ENCODE measurements around the gene CREBBP. TPM values are rescaled to one million over a fixed set of nuclear protein-coding genes. Genes with fewer than 3 reads are reported as not detected.

Gene CREBBP
- total and polyA plus RNA-seq, 2 experiments from 2014 or later = 36.9 to 54.8 TPM

DNA sequence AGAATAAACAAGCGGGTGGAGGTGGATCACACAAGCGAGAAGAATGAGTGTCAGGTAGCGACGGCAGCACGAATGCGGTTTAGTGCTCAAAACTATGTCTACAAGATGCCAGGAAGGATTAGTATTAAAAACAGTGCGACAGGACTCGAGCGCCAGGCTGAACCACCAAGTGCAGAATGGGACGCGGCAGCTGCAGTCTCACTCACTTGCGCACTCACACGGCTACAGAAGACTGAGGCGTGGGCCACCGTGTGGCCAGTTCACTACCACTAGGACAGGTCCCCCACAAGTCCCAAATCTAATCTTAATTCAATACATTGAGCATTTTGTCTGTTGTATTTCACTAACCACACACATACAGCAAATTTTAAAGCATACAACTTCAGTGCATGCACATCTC, 127.5 kb downstream of the CREBBP start:
- H2AFZ ChIP-seq = no peak overlapping the region
- Mint-ChIP-seq H3K36me3 (ENCODE audit: low read depth) (peaks cover 49% of the 10 kb centered on the region), H3K4me3 (no peak overlapping the region; the same call in 2 of the 3 replicates), H3K9me3 (no peaks in the 10 kb centered on the region; the same call in 2 of the 3 replicates), H3K4me1 (no peaks in the 10 kb centered on the region), H3K27me3 (ENCODE audit: insufficient read depth, low read depth, poor library complexity) (peaks cover 2% of the 10 kb centered on the region), H3K27ac (no peak overlapping the region)
- no peak overlapping the region for H3K4me3 ChIP-seq
- peaks cover 19% of the 10 kb centered on the region for H3K36me3 ChIP-seq (ENCODE audit: insufficient read depth)
- ATAC-seq (no peak), DNase-seq (ENCODE audit: low spot score) (peak; percentile 15)
- no peaks in the 10 kb centered on the region for H3K9me2 ChIP-seq (ENCODE audit: insufficient read depth)
- no peaks in the 10 kb centered on the region for H3K4me1 ChIP-seq (ENCODE audit: insufficient read depth)
- no peak overlapping the region for H3K4me2 ChIP-seq
- TF ChIP-seq, protein P1, sequence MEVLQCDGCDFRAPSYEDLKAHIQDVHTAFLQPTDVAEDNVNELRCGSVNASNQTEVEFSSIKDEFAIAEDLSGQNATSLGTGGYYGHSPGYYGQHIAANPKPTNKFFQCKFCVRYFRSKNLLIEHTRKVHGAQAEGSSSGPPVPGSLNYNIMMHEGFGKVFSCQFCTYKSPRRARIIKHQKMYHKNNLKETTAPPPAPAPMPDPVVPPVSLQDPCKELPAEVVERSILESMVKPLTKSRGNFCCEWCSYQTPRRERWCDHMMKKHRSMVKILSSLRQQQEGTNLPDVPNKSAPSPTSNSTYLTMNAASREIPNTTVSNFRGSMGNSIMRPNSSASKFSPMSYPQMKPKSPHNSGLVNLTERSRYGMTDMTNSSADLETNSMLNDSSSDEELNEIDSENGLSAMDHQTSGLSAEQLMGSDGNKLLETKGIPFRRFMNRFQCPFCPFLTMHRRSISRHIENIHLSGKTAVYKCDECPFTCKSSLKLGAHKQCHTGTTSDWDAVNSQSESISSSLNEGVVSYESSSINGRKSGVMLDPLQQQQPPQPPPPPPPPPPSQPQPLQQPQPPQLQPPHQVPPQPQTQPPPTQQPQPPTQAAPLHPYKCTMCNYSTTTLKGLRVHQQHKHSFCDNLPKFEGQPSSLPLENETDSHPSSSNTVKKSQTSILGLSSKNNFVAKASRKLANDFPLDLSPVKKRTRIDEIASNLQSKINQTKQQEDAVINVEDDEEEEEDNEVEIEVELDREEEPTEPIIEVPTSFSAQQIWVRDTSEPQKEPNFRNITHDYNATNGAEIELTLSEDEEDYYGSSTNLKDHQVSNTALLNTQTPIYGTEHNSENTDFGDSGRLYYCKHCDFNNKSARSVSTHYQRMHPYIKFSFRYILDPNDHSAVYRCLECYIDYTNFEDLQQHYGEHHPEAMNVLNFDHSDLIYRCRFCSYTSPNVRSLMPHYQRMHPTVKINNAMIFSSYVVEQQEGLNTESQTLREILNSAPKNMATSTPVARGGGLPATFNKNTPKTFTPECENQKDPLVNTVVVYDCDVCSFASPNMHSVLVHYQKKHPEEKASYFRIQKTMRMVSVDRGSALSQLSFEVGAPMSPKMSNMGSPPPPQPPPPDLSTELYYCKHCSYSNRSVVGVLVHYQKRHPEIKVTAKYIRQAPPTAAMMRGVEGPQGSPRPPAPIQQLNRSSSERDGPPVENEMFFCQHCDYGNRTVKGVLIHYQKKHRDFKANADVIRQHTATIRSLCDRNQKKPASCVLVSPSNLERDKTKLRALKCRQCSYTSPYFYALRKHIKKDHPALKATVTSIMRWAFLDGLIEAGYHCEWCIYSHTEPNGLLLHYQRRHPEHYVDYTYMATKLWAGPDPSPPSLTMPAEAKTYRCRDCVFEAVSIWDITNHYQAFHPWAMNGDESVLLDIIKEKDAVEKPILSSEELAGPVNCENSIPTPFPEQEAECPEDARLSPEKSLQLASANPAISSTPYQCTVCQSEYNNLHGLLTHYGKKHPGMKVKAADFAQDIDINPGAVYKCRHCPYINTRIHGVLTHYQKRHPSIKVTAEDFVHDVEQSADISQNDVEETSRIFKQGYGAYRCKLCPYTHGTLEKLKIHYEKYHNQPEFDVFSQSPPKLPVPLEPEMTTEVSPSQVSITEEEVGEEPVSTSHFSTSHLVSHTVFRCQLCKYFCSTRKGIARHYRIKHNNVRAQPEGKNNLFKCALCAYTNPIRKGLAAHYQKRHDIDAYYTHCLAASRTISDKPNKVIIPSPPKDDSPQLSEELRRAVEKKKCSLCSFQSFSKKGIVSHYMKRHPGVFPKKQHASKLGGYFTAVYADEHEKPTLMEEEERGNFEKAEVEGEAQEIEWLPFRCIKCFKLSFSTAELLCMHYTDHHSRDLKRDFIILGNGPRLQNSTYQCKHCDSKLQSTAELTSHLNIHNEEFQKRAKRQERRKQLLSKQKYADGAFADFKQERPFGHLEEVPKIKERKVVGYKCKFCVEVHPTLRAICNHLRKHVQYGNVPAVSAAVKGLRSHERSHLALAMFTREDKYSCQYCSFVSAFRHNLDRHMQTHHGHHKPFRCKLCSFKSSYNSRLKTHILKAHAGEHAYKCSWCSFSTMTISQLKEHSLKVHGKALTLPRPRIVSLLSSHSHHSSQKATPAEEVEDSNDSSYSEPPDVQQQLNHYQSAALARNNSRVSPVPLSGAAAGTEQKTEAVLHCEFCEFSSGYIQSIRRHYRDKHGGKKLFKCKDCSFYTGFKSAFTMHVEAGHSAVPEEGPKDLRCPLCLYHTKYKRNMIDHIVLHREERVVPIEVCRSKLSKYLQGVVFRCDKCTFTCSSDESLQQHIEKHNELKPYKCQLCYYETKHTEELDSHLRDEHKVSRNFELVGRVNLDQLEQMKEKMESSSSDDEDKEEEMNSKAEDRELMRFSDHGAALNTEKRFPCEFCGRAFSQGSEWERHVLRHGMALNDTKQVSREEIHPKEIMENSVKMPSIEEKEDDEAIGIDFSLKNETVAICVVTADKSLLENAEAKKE (CRISPR knock-in tag; IDR thresholded peaks at IDR 0.05) = no peak
- TF ChIP-seq POLR2AphosphoS5 (IDR thresholded peaks at IDR 0.05; ENCODE audit: low read depth) = no peak
- TF ChIP-seq, protein P2, sequence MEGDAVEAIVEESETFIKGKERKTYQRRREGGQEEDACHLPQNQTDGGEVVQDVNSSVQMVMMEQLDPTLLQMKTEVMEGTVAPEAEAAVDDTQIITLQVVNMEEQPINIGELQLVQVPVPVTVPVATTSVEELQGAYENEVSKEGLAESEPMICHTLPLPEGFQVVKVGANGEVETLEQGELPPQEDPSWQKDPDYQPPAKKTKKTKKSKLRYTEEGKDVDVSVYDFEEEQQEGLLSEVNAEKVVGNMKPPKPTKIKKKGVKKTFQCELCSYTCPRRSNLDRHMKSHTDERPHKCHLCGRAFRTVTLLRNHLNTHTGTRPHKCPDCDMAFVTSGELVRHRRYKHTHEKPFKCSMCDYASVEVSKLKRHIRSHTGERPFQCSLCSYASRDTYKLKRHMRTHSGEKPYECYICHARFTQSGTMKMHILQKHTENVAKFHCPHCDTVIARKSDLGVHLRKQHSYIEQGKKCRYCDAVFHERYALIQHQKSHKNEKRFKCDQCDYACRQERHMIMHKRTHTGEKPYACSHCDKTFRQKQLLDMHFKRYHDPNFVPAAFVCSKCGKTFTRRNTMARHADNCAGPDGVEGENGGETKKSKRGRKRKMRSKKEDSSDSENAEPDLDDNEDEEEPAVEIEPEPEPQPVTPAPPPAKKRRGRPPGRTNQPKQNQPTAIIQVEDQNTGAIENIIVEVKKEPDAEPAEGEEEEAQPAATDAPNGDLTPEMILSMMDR (conservative IDR thresholded peaks at IDR 0.05; ENCODE audit: low read depth in 2 of 2) = 0 out of 4 replicates have a peak, but pooled peaks of 1 of the 2 experiments have one; percentile 17
- TF ChIP-seq NANOG (IDR thresholded peaks at IDR 0.05; ENCODE audit: borderline replicate concordance) = no peak
- no peak for TF ChIP-seq JUNB (IDR thresholded peaks at IDR 0.05; ENCODE audit: unreplicated experiment)
- TF ChIP-seq, protein P3, sequence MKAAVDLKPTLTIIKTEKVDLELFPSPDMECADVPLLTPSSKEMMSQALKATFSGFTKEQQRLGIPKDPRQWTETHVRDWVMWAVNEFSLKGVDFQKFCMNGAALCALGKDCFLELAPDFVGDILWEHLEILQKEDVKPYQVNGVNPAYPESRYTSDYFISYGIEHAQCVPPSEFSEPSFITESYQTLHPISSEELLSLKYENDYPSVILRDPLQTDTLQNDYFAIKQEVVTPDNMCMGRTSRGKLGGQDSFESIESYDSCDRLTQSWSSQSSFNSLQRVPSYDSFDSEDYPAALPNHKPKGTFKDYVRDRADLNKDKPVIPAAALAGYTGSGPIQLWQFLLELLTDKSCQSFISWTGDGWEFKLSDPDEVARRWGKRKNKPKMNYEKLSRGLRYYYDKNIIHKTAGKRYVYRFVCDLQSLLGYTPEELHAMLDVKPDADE (IDR thresholded peaks at IDR 0.05) = no peak
- TF ChIP-seq, protein P4, sequence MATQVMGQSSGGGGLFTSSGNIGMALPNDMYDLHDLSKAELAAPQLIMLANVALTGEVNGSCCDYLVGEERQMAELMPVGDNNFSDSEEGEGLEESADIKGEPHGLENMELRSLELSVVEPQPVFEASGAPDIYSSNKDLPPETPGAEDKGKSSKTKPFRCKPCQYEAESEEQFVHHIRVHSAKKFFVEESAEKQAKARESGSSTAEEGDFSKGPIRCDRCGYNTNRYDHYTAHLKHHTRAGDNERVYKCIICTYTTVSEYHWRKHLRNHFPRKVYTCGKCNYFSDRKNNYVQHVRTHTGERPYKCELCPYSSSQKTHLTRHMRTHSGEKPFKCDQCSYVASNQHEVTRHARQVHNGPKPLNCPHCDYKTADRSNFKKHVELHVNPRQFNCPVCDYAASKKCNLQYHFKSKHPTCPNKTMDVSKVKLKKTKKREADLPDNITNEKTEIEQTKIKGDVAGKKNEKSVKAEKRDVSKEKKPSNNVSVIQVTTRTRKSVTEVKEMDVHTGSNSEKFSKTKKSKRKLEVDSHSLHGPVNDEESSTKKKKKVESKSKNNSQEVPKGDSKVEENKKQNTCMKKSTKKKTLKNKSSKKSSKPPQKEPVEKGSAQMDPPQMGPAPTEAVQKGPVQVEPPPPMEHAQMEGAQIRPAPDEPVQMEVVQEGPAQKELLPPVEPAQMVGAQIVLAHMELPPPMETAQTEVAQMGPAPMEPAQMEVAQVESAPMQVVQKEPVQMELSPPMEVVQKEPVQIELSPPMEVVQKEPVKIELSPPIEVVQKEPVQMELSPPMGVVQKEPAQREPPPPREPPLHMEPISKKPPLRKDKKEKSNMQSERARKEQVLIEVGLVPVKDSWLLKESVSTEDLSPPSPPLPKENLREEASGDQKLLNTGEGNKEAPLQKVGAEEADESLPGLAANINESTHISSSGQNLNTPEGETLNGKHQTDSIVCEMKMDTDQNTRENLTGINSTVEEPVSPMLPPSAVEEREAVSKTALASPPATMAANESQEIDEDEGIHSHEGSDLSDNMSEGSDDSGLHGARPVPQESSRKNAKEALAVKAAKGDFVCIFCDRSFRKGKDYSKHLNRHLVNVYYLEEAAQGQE (IDR thresholded peaks at IDR 0.05; ENCODE audit: unreplicated experiment) = no peak
- no peak for TF ChIP-seq EZH2 (IDR thresholded peaks at IDR 0.05; ENCODE audit: low read depth, unreplicated experiment)
- H3K79me2 ChIP-seq (replicated peaks; ENCODE audit: insufficient read depth) = peaks cover 3% of the 10 kb centered on the region; the same call in 1 of the 2 replicates
- peak overlapping the region; percentile 24; the same call in 1 of the 2 replicates for H3K27ac ChIP-seq (ENCODE audit: low read depth)
- H3K27me3 ChIP-seq (ENCODE audit: insufficient read depth) = no peaks in the 10 kb centered on the region
- H3F3A ChIP-seq (replicated peaks; ENCODE audit: low read depth) = 0 out of 2 replicates have a peak, but pooled peaks cover 4% of the 10 kb centered on the region
- peaks cover 10% of the 10 kb centered on the region for H4K20me1 ChIP-seq (replicated peaks; ENCODE audit: insufficient read depth)
